ENCODE measurements around the gene RPTOR. TPM values are rescaled to one million over a fixed set of nuclear protein-coding genes. Genes with fewer than 3 reads are reported as not detected.

The RPTOR gene
- total and polyA plus RNA-seq, 4 donors, result 12.4 to 46.1 (median 29.7) TPM

DNA sequence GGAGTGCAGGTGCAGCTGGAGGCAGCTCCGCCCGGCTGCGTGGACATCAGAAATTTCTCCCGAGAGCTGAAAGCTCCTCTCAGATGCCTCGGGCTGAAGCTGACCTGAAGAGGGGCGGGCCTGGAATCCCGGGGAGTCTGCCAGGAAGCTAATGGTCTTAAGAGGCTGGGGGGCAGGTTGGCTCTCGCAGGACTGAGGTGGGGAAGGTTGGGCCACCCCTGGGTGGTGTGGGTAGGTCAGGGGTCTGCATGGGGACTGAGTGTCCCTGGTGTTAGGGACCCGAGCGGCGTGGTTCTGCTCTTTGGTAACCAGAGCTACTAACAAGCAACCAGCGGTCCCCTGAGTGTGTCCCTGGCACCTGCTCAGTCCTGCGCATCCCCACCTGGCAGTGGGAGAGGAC, 450.5 kb downstream of the RPTOR start:
- Histone ChIP-seq H3K27me3 (ENCODE audit: control insufficient read depth in 3 of 3, insufficient read depth in 3 of 3, low read length in 2 of 3) (no peaks in the 10 kb centered on the region), H3K4me3 (no peak overlapping the region), H3K36me3 (ENCODE audit: control insufficient read depth in 4 of 4, insufficient read depth in 4 of 4, low read length in 4 of 4) (peaks cover 5 to 51% (median 15%) of the 10 kb centered on the region in 4 donors), H3K9me3 (ENCODE audit: control insufficient read depth in 4 of 4, insufficient read depth in 3 of 4, low read length in 3 of 4) (no peaks in the 10 kb centered on the region), H3K27ac (ENCODE audit: low read depth in 1 of 2, low read length in 1 of 2) (no peak overlapping the region), H3K4me1 (ENCODE audit: control insufficient read depth in 5 of 5, insufficient read depth in 5 of 5, low read length in 5 of 5) (peaks cover 0 to 19% (median 6%) of the 10 kb centered on the region in 5 donors), H3K9ac (ENCODE audit: insufficient read depth in 1 of 2, low read length in 2 of 2) (no peak overlapping the region)
- ATAC-seq (ENCODE audit: insufficient read depth, low FRiP score), result no peak
- WGBS, 2 donors, result 90 to 96% methylated on average over 12 to 13 of the region's 13 CpGs
- TF ChIP-seq, protein P1, sequence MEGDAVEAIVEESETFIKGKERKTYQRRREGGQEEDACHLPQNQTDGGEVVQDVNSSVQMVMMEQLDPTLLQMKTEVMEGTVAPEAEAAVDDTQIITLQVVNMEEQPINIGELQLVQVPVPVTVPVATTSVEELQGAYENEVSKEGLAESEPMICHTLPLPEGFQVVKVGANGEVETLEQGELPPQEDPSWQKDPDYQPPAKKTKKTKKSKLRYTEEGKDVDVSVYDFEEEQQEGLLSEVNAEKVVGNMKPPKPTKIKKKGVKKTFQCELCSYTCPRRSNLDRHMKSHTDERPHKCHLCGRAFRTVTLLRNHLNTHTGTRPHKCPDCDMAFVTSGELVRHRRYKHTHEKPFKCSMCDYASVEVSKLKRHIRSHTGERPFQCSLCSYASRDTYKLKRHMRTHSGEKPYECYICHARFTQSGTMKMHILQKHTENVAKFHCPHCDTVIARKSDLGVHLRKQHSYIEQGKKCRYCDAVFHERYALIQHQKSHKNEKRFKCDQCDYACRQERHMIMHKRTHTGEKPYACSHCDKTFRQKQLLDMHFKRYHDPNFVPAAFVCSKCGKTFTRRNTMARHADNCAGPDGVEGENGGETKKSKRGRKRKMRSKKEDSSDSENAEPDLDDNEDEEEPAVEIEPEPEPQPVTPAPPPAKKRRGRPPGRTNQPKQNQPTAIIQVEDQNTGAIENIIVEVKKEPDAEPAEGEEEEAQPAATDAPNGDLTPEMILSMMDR (IDR thresholded peaks at IDR 0.05; ENCODE audit: control extremely low read depth, extremely low read depth), result no peak
- DNase-seq, result no peak

DNA sequence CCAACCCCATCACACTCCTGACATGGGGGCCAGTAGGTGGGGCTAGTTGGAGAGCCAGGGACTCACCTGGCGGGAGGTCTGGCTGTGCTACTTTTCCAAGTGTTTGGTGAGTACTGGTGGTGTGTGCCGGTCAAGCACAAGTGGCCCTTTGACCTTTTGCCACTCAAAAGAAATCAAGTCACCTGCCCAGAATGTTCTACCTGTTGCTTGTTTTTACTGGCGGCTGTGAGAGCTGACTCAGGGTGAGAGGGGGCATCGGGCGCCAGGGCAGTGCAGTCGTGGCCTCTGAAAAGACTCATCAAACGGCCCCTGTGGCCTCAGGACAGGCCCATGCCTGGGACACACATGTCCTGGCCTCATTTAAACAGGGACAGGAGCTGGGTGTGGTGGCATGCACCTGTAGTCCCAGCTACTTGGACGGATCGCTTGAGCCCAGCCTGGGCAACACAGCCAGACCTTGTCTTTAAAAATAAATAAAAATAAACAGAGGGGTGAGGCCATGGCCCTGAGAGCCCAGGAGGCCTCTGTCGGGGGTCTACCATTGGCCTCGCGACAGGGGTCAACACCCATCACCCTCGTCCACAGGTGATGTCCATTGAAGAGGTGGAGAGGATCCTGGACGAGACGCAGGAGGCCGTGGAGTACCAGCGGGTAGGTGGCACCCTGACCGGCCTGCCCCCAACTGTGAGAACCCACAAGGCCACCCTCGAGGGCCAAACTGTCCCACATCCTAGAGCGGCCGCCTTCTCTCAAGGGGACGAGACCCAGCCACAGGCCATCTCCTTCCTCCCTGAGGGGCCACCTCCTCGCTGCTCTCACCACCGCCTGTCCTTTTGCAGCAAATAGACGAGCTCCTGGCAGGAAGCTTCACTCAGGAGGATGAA, 452.0 kb downstream of the RPTOR start:
- ATAC-seq (ENCODE audit: insufficient read depth, low FRiP score), result no peak
- peaks cover 5 to 51% (median 15%) of the 10 kb centered on the region in 4 donors for H3K36me3 ChIP-seq (ENCODE audit: control insufficient read depth in 4 of 4, insufficient read depth in 4 of 4, low read length in 4 of 4)
- H3K9ac ChIP-seq (ENCODE audit: insufficient read depth in 1 of 2, low read length in 2 of 2), result no peak overlapping the region
- no peak overlapping the region for H3K27ac ChIP-seq (ENCODE audit: low read depth in 1 of 2, low read length in 1 of 2)
- H3K4me3 ChIP-seq, result no peak overlapping the region
- DNase-seq, result no peak
- 89 to 93% methylated on average over 25 of the region's 25 CpGs for WGBS, 2 donors
- peaks cover 0 to 14% (median 6%) of the 10 kb centered on the region in 5 donors for H3K4me1 ChIP-seq (ENCODE audit: control insufficient read depth in 5 of 5, insufficient read depth in 5 of 5, low read length in 5 of 5)
- TF ChIP-seq, protein P1 (IDR thresholded peaks at IDR 0.05; ENCODE audit: control extremely low read depth, extremely low read depth), result no peak
- H3K27me3 ChIP-seq (ENCODE audit: control insufficient read depth in 3 of 3, insufficient read depth in 3 of 3, low read length in 2 of 3), result no peaks in the 10 kb centered on the region
- no peaks in the 10 kb centered on the region for H3K9me3 ChIP-seq (ENCODE audit: control insufficient read depth in 4 of 4, insufficient read depth in 3 of 4, low read length in 3 of 4)

DNA sequence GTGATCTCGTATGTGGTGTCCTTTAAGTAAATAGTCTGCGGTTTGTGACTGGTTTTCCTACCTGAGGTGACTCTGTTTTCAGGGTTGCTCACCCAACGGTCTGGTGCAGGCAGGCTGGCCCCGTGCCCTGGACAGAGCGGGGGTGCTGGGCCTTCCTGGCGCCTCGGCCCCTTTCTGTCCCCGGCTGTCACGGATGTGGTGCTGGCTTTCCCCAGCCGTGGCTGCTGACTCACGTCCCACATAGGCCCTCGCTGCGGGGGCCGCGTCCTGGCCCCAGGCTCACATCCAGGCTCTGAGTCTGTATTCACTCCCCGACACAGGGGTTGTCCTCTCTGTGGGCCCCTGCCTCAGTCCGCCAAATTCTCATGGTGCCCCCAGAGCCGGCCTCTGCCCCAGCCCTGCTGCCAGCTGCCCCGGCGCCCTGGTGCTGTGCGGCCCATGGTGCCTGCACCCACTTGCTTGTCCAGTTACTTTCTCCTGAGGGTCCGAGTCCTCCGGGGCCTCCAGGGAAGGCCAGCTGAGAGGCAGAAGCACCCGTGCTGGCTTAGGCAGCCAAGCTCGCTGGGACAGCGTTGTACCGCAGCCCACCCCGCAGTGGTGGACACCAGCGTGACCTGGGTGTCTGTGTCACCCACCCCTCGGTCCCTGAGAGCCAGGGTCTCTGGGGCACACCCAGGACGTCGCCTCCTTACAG, 452.9 kb downstream of the RPTOR start:
- DNase-seq, result no peak

More for the DNA sequence above, 452.9 kb downstream of the RPTOR start:
- no peak overlapping the region for H3K27ac ChIP-seq (ENCODE audit: low read depth in 1 of 2, low read length in 1 of 2)
- H3K36me3 ChIP-seq (ENCODE audit: control insufficient read depth in 4 of 4, insufficient read depth in 4 of 4, low read length in 4 of 4), result peaks cover 5 to 51% (median 15%) of the 10 kb centered on the region in 4 donors
- no peak overlapping the region for H3K4me3 ChIP-seq
- H3K9me3 ChIP-seq (ENCODE audit: control insufficient read depth in 4 of 4, insufficient read depth in 3 of 4, low read length in 3 of 4), result no peaks in the 10 kb centered on the region
- H3K27me3 ChIP-seq (ENCODE audit: control insufficient read depth in 3 of 3, insufficient read depth in 3 of 3, low read length in 2 of 3), result no peaks in the 10 kb centered on the region
- ATAC-seq (ENCODE audit: insufficient read depth, low FRiP score), result no peak
- no peak overlapping the region for H3K9ac ChIP-seq (ENCODE audit: insufficient read depth in 1 of 2, low read length in 2 of 2)
- peaks cover 3 to 16% (median 9%) of the 10 kb centered on the region in 5 donors for H3K4me1 ChIP-seq (ENCODE audit: control insufficient read depth in 5 of 5, insufficient read depth in 5 of 5, low read length in 5 of 5)
- 89 to 90% methylated on average over 27 to 32 of the region's 32 CpGs for WGBS, 2 donors
- TF ChIP-seq, protein P1 (IDR thresholded peaks at IDR 0.05; ENCODE audit: control extremely low read depth, extremely low read depth), result no peak

Measured in lung (tissue), 12 donors.